H1 (cell line): ENCODE results near the gene MRTFA. TPM values are rescaled to one million over a fixed set of nuclear protein-coding genes. Genes with fewer than 3 reads are reported as not detected.

Experiments
- CTCF ChIA-PET: fragments of 300-600 bp; sonication (Branson Sonifier 250); formaldehyde crosslinking; loops from one replicate; lab custom pipeline; 2021; ENCODE audit not compliant: partially characterized antibody; lab: Charles Lee
- POLR2A ChIA-PET: fragments of 300-600 bp; sonication (Branson Sonifier 250); formaldehyde crosslinking; loops from one replicate; lab custom pipeline; 2021; ENCODE audit warnings: inconsistent platforms; ENCODE audit not compliant: partially characterized antibody; lab: Charles Lee
- DNase-seq, 2 experiments: peaks; one replicate each; pipeline versions ENCODE4 v3.0.0 to v3.0.0-alpha.2; 2010 to 2022; ENCODE audit warnings: low spot score in 2 of 2, low read depth in 1 of 2, mixed read lengths in 1 of 2
- FAIRE-seq: peaks from 2 replicates; lab custom pipeline; 2011; peaks lifted over from hg19 to GRCh38; lab: Jason Lieb, UNC
- H2AFZ ChIP-seq: 2 replicates; pipeline ENCODE4 v1.8.1; 2012; ENCODE audit warnings: low read length, inconsistent platforms
- H2AK5ac ChIP-seq: 2 replicates; pipeline ENCODE4 v1.6.1; 2013; ENCODE audit warnings: low read depth, low read length
- H2BK120ac ChIP-seq: replicated peaks from 2 replicates; pipeline ENCODE3; 2013; ENCODE audit warnings: low read depth, low read length, inconsistent platforms
- H2BK12ac ChIP-seq: 2 replicates; pipeline ENCODE4 v1.6.1; 2013; ENCODE audit warnings: low read depth, low read length
- H2BK15ac ChIP-seq: 2 replicates; pipeline ENCODE4 v1.6.1; 2013; ENCODE audit warnings: low read length
- H2BK20ac ChIP-seq: 2 replicates; pipeline ENCODE4 v1.6.1; 2013; ENCODE audit warnings: low read length
- H2BK5ac ChIP-seq: 2 replicates; pipeline ENCODE4 v1.6.1; 2013; ENCODE audit warnings: low read depth, low read length
- H3K14ac ChIP-seq: 2 replicates; pipeline ENCODE4 v1.6.1; 2013; ENCODE audit warnings: inconsistent platforms; ENCODE audit not compliant: insufficient read length
- H3K18ac ChIP-seq: 2 replicates; pipeline ENCODE4 v1.6.1; 2013; ENCODE audit warnings: low read length; ENCODE audit errors: extremely low read depth
- H3K23ac ChIP-seq: 2 replicates; pipeline ENCODE4 v1.6.1; 2013; ENCODE audit warnings: inconsistent platforms; ENCODE audit not compliant: insufficient read length
- H3K23me2 ChIP-seq: 2 replicates; pipeline ENCODE4 v1.6.1; 2013; ENCODE audit warnings: low read depth, low read length
- H3K27ac ChIP-seq: 2 replicates; pipeline ENCODE4 v1.6.1; 2011; ENCODE audit warnings: low read depth, low read length, inconsistent platforms
- H3K27me3 ChIP-seq, 4 experiments: replicated peaks in 1 of 4; 1 replicate in 1 of 4; 2 replicates in 3 of 4; pipeline versions ENCODE4 v1.6.1 to v1.8.1; 2011 to 2013; ENCODE audit warnings: low read length in 3 of 4, mild to moderate bottlenecking in 3 of 4, inconsistent platforms in 2 of 4, mixed read lengths in 2 of 4, moderate library complexity in 1 of 4; ENCODE audit not compliant: control insufficient read depth in 3 of 4, insufficient read depth in 3 of 4; ENCODE audit errors: extremely low read depth in 1 of 4
- H3K36me3 ChIP-seq, 4 experiments: 2 replicates each; pipeline versions ENCODE4 v1.6.1 to v1.8.1; 2011 to 2013; ENCODE audit warnings: mild to moderate bottlenecking in 4 of 4, low read length in 3 of 4, moderate library complexity in 2 of 4, control low read depth in 1 of 4, inconsistent platforms in 1 of 4; ENCODE audit not compliant: insufficient read depth in 4 of 4, control insufficient read depth in 2 of 4
- H3K4ac ChIP-seq: replicated peaks from 2 replicates; pipeline ENCODE3; 2013; ENCODE audit warnings: low read length, low read depth, mixed read lengths, inconsistent platforms; ENCODE audit not compliant: insufficient read length
- H3K4me1 ChIP-seq, 4 experiments: replicated peaks in 1 of 4; 1 replicate in 1 of 4; 2 replicates in 3 of 4; pipeline versions ENCODE4 v1.6.1 to v1.8.1; 2011 to 2013; ENCODE audit warnings: low read length in 3 of 4, inconsistent platforms in 2 of 4, mixed read lengths in 1 of 4; ENCODE audit not compliant: insufficient read depth in 4 of 4, control insufficient read depth in 3 of 4
- H3K4me2 ChIP-seq, 2 experiments: 2 replicates each; pipeline versions ENCODE4 v1.6.1 to v1.8.1; 2011 to 2013; ENCODE audit warnings: low read depth in 2 of 2, low read length in 2 of 2, control low read depth in 1 of 2, inconsistent platforms in 1 of 2, mild to moderate bottlenecking in 1 of 2; ENCODE audit not compliant: insufficient read depth in 1 of 2
- H3K4me3 ChIP-seq, 4 experiments: fragments of 200-600, 300-600 bp in 1 of 4; sonication (generic), shearing (Covaris generic), sonication (Bioruptor Twin) in 1 of 4; 2 replicates each; pipeline versions ENCODE4 v1.5.1 to v1.8.1; 2011 to 2016; ENCODE audit warnings: low read length in 4 of 4, low read depth in 3 of 4, control low read depth in 2 of 4, inconsistent platforms in 2 of 4, mild to moderate bottlenecking in 2 of 4, mixed read lengths in 1 of 4, moderate library complexity in 1 of 4; ENCODE audit not compliant: insufficient read depth in 2 of 4; ENCODE audit errors: extremely low read depth in 1 of 4
- H3K56ac ChIP-seq: replicated peaks from 2 replicates; pipeline ENCODE3; 2013; ENCODE audit warnings: low read depth, mild to moderate bottlenecking, mixed read lengths, low read length, inconsistent platforms; ENCODE audit not compliant: insufficient read length
- H3K79me1 ChIP-seq: 2 replicates; pipeline ENCODE4 v1.6.1; 2013; ENCODE audit warnings: low read depth, low read length, control low read depth
- H3K79me2 ChIP-seq, 2 experiments: 2 replicates each; pipeline versions ENCODE4 v1.6.1 to v1.8.1; 2012 to 2013; ENCODE audit warnings: low read length in 2 of 2, mild to moderate bottlenecking in 2 of 2, inconsistent platforms in 1 of 2; ENCODE audit not compliant: insufficient read depth in 2 of 2, control insufficient read depth in 1 of 2
- H3K9ac ChIP-seq, 4 experiments: replicated peaks in 1 of 4; 1 replicate in 1 of 4; 2 replicates in 3 of 4; pipeline versions ENCODE4 v1.6.1 to v1.8.1; 2011 to 2013; ENCODE audit warnings: low read depth in 3 of 4, low read length in 3 of 4, control low read depth in 2 of 4, mild to moderate bottlenecking in 2 of 4, moderate library complexity in 2 of 4, inconsistent platforms in 1 of 4; ENCODE audit errors: extremely low read depth in 1 of 4
- H3K9me3 ChIP-seq, 2 experiments: 2 replicates each; pipeline versions ENCODE4 v1.6.1 to v1.8.1; 2012 to 2013; ENCODE audit warnings: mild to moderate bottlenecking in 2 of 2, moderate library complexity in 2 of 2, control low read depth in 1 of 2, inconsistent platforms in 1 of 2, low read depth in 1 of 2, low read length in 1 of 2, mixed read lengths in 1 of 2; ENCODE audit not compliant: insufficient read depth in 2 of 2
- H4K20me1 ChIP-seq, 2 experiments: replicated peaks in 1 of 2; 2 replicates each; pipeline versions ENCODE3 to v1.8.1; 2011 to 2013; ENCODE audit warnings: inconsistent platforms in 2 of 2, low read length in 2 of 2, mild to moderate bottlenecking in 1 of 2; ENCODE audit not compliant: insufficient read depth in 2 of 2, control insufficient read depth in 1 of 2
- H4K5ac ChIP-seq: 2 replicates; pipeline ENCODE4 v1.6.1; 2013; ENCODE audit warnings: low read length, low read depth, mixed read lengths, inconsistent platforms; ENCODE audit not compliant: insufficient read length
- H4K8ac ChIP-seq: 2 replicates; pipeline ENCODE4 v1.8.0; 2013; ENCODE audit warnings: mild to moderate bottlenecking, moderate library complexity, low read length, inconsistent platforms; ENCODE audit not compliant: insufficient read depth; ENCODE audit errors: extremely low read depth
- H4K91ac ChIP-seq: replicated peaks from 2 replicates; pipeline ENCODE3; 2013; ENCODE audit warnings: low read length, mixed read lengths, inconsistent platforms; ENCODE audit not compliant: insufficient read length
- ASH2L ChIP-seq: fragments of 200-600, 300-600 bp; sonication (generic); IDR thresholded peaks from one replicate; pipeline ENCODE4 v1.7.1; 2017; ENCODE audit warnings: low read length
- BCL11A ChIP-seq, 2 experiments: IDR thresholded peaks; one replicate each; pipeline ENCODE4 v1.6.1; 2011; ENCODE audit warnings: low read depth in 2 of 2, low read length in 2 of 2, mild to moderate bottlenecking in 2 of 2
- CEBPB ChIP-seq: IDR thresholded peaks from 2 replicates; pipeline ENCODE4 v1.6.1; 2012; ENCODE audit warnings: low read depth, low read length
- CHD1 ChIP-seq: IDR thresholded peaks from 2 replicates; pipeline ENCODE4 v1.6.1; 2012; ENCODE audit warnings: low read depth, low read length, improper control_type of control experiment
- CTBP2 ChIP-seq: IDR thresholded peaks from 2 replicates; pipeline ENCODE4 v1.7.0; 2011; ENCODE audit warnings: borderline replicate concordance, mild to moderate bottlenecking, moderate library complexity, mixed read lengths, low read length; ENCODE audit not compliant: insufficient read depth, insufficient read length
- EGR1 ChIP-seq: IDR thresholded peaks from 2 replicates; pipeline ENCODE4 v1.6.1; 2011; ENCODE audit warnings: low read depth, low read length, borderline replicate concordance
- KDM5A ChIP-seq: fragments of 200-600 bp; IDR thresholded peaks from 2 replicates; pipeline ENCODE4 v1.7.1; 2012; ENCODE audit warnings: mild to moderate bottlenecking, low read length, inconsistent platforms, mixed read lengths
- MAFK ChIP-seq: IDR thresholded peaks from 2 replicates; pipeline ENCODE4 v1.6.1; 2012; ENCODE audit warnings: low read depth, mild to moderate bottlenecking, improper control_type of control experiment, low read length
- PHF8 ChIP-seq: fragments of 200-600 bp; sonication (generic); conservative IDR thresholded peaks from 2 replicates; pipeline ENCODE4 v1.7.1; 2012; ENCODE audit warnings: low read depth, mild to moderate bottlenecking, inconsistent platforms, low read length, moderate library complexity
- RNF2 ChIP-seq: fragments of 200-900, 300-1000 bp; sonication (generic); IDR thresholded peaks from 2 replicates; pipeline ENCODE4 v1.7.1; 2016; ENCODE audit warnings: borderline replicate concordance, low read depth, mild to moderate bottlenecking, antibody characterized with exemption, low read length; ENCODE audit not compliant: poor library complexity, severe bottlenecking; ENCODE audit errors: missing control alignments
- RXRA ChIP-seq: IDR thresholded peaks from 2 replicates; pipeline ENCODE4 v1.6.1; 2011; ENCODE audit warnings: low read depth, mild to moderate bottlenecking, low read length, moderate library complexity; ENCODE audit not compliant: insufficient read depth
- SRF ChIP-seq: IDR thresholded peaks from 2 replicates; pipeline ENCODE4 v1.6.1; 2011; ENCODE audit warnings: mild to moderate bottlenecking, low read depth, low read length, moderate library complexity
- TBP ChIP-seq: IDR thresholded peaks from 2 replicates; pipeline ENCODE4 v1.6.1; 2011; ENCODE audit warnings: low read depth, low read length, improper control_type of control experiment
- WGBS, 2 experiments: shearing (Covaris generic) in 1 of 2; methylation state at CpG; one replicate each; pipeline versions ENCODE4 v1.1.6 to v1.1.7; 2013 to 2015; ENCODE audit warnings: low lambda C conversion rate in 2 of 2, mixed read lengths in 2 of 2, inconsistent platforms in 1 of 2, low coverage in 1 of 2, missing lambda C conversion rate in 1 of 2; ENCODE audit not compliant: insufficient replicate concordance in 2 of 2, insufficient coverage in 1 of 2, insufficient read length in 1 of 2; ENCODE audit errors: extremely low coverage in 1 of 2, missing lambda C conversion rate in 1 of 2; 5-methylcytosine and 5-hydroxymethylcytosine counted together
- polyA plus RNA-seq, 7 experiments: library from polyadenylated mRNA; depleted of rRNA in 3 of 7; stranded (reverse) in 5 of 7; unstranded in 2 of 7; fragments of >200 nt in 5 of 7; fragments of 200-250 nt in 2 of 7; gene quantifications; 1 replicate in 5 of 7; 2 replicates in 1 of 7; 4 replicates in 1 of 7; pipeline versions ENCODE4 v1.2.1 to v1.2.3, GENCODE V29; 2011 to 2013; ENCODE audit warnings: missing spikeins in 2 of 7, mixed read lengths in 2 of 7
- total RNA-seq: library from RNA; stranded (reverse); fragmentation: NEBNext Ultra II Directional; extraction: Animal tissue kit (Norgen Biotek cat#: 25700); gene quantifications from 2 replicates; pipeline ENCODE4 v1.2.1, GENCODE V29; 2021

The MRTFA gene
- total and polyA plus RNA-seq, 2 of the 8 experiments (the other 6 are each of a cell fraction or from before 2014, with no cell fraction given) = 5.4 to 37.9 TPM

DNA sequence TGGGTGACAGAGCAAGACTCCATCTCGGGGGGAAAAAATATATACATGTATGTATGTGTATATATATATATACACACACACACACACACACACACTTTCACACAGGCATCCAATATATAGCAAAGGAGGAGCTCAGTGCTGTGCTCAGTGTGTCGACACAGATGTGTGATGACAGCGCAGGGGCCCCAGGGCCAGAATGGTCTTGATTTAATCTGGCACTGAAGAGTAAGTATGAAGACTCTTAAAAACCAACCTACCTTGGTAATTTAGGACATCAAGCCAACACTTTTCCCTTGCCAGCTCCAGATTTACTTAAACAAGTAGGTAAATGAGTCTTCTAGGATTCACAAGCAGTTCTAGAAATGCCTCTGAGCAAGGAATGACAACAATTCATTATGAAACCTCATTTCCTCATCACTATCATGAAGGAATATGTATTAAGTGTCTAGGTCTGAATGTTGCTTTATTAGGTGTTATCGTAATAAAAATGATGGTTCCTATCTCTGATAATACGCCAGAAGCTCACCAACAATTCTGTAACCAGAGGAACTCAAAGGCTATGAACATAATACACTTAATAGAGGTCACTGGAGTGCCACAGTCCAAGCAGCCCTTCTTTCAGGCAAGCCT, 194.6 kb downstream of the MRTFA start:
- Histone ChIP-seq H4K5ac (no peak overlapping the region), H2BK5ac (no peak overlapping the region), H4K20me1 (no peaks in the 10 kb centered on the region)
- no peak for TF ChIP-seq EGR1
- TF ChIP-seq CEBPB = no peak
- no peak for TF ChIP-seq SRF
- no peak for TF ChIP-seq RNF2
- no peak for TF ChIP-seq TBP
- no peak for TF ChIP-seq PHF8
- no peak for TF ChIP-seq ASH2L
- no peak for TF ChIP-seq CTBP2
- TF ChIP-seq BCL11A (IDR thresholded peaks at IDR 0.05; ENCODE audit: low read depth in 2 of 2, low read length in 2 of 2) = no peak
- no peak for TF ChIP-seq MAFK
- no peak for TF ChIP-seq CHD1
- no peak for TF ChIP-seq KDM5A
- TF ChIP-seq RXRA = no peak

More for the DNA sequence above, 194.6 kb downstream of the MRTFA start:
- FAIRE-seq (no peak), DNase-seq (no peak)
- ChIA-PET CTCF (interaction anchor here (0.9 to 2.3 kb wide), 7 partner anchors 11 to 238 kb away, joined by 3 to 8 read pairs (median 4); no protein-coding TSS in a partner anchor), POLR2A (no interaction called here)
- no peaks in the 10 kb centered on the region; a peak in 1 of 4 replicates for H3K79me2 ChIP-seq
- H2BK12ac ChIP-seq = no peak overlapping the region
- no peak overlapping the region for H2AK5ac ChIP-seq
- H4K8ac ChIP-seq = no peak overlapping the region
- no peak overlapping the region for H3K9ac ChIP-seq
- no peaks in the 10 kb centered on the region for H3K9me3 ChIP-seq
- no peak overlapping the region for H3K14ac ChIP-seq
- H2BK20ac ChIP-seq = no peak overlapping the region
- H3K4me3 ChIP-seq = no peak overlapping the region
- H2BK120ac ChIP-seq = no peak overlapping the region
- no peaks in the 10 kb centered on the region; a peak in 2 of 8 replicates for H3K36me3 ChIP-seq
- no peak overlapping the region for H2BK15ac ChIP-seq
- H3K79me1 ChIP-seq = peaks cover 3% of the 10 kb centered on the region; the same call in 1 of the 2 replicates
- H3K18ac ChIP-seq = no peak overlapping the region
- H2AFZ ChIP-seq = no peak overlapping the region
- no peaks in the 10 kb centered on the region for H3K27me3 ChIP-seq
- H3K4me1 ChIP-seq = no peaks in the 10 kb centered on the region; a peak in 1 of 7 replicates
- no peak overlapping the region for H3K56ac ChIP-seq
- 95% methylated on average over 5 of the region's 5 CpGs; no CpG with 5 or more reads in 1 of the 2 experiments for WGBS, 2 experiments
- no peak overlapping the region for H3K23ac ChIP-seq
- no peak overlapping the region for H3K4me2 ChIP-seq
- no peak overlapping the region for H4K91ac ChIP-seq
- no peak overlapping the region for H3K4ac ChIP-seq
- no peaks in the 10 kb centered on the region for H3K23me2 ChIP-seq
- H3K27ac ChIP-seq = no peak overlapping the region
